ENCODE data around the gene CSMD2.

DNA sequence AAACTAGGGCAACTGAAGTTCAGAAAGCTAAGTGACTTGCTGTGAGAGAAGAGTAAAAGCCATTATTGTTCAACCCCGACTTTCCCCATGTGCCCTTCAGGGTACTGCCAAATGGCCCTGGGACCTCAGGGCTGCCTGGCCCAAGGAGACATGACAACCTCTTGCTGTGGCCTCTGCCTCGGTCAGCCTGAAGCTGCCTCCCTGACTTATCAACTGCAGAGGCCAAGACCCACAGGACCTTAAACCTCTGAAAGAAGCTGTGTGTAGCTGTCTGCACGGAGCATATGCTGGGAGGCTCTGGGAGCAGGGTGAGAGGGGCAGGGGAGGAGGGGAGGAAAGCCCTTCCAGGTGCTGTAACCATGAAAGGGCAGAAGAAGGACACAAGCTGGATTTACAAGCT is 265.3 kb downstream of the CSMD2 start:
- TF ChIP-seq CTCF (conservative IDR thresholded peaks at IDR 0.05): no peak
- TF ChIP-seq EZH2 (IDR thresholded peaks at IDR 0.05; ENCODE audit: low read depth): no peak

Data from PC-9 (cell line).